Calu3 (cell line): ENCODE data around the gene UCK2. TPM values are rescaled to one million over a fixed set of nuclear protein-coding genes. Genes with fewer than 3 reads are reported as not detected.

Source experiments
- BruUV-seq: library from RNA; stranded (reverse); fragments of 400-500 nt; replicated peaks from 2 replicates; lab custom pipeline; 2021; lab: Mats Ljungman, UMichigan
- CTCF ChIA-PET: fragments of 300-600 bp; sonication (Branson Sonifier 250); formaldehyde crosslinking; loops from one replicate; lab custom pipeline; 2022; ENCODE audit warnings: antibody characterized with exemption; lab: Charles Lee
- DNase-seq: peaks from one replicate; pipeline ENCODE4 v3.0.0; 2022
- H3K27ac Mint-ChIP-seq: one replicate; pipeline ENCODE4 v1.8.0; 2022; ENCODE audit warnings: mixed read lengths; ENCODE audit not compliant: unreplicated experiment
- H3K27me3 Mint-ChIP-seq: one replicate; pipeline ENCODE4 v1.8.0; 2022; ENCODE audit warnings: mixed read lengths; ENCODE audit not compliant: unreplicated experiment
- H3K36me3 Mint-ChIP-seq: one replicate; pipeline ENCODE4 v1.8.0; 2022; ENCODE audit warnings: mild to moderate bottlenecking, moderate library complexity, mixed read lengths; ENCODE audit not compliant: insufficient read depth, unreplicated experiment
- H3K4me1 Mint-ChIP-seq: one replicate; pipeline ENCODE4 v1.8.0; 2022; ENCODE audit warnings: mild to moderate bottlenecking, low read depth, mixed read lengths; ENCODE audit not compliant: unreplicated experiment
- H3K4me3 Mint-ChIP-seq: one replicate; pipeline ENCODE4 v1.8.0; 2022; ENCODE audit warnings: mild to moderate bottlenecking, low read depth, moderate library complexity, mixed read lengths; ENCODE audit not compliant: unreplicated experiment
- H3K9me3 Mint-ChIP-seq: one replicate; pipeline ENCODE4 v1.8.0; 2022; ENCODE audit warnings: low read depth, mixed read lengths; ENCODE audit not compliant: unreplicated experiment
- CTCF ChIP-seq: fragments of 200-600 bp; IDR thresholded peaks from one replicate; pipeline ENCODE4 v1.8.0; 2022; ENCODE audit warnings: antibody characterized with exemption; ENCODE audit not compliant: unreplicated experiment
- intact Hi-C: fragments of 100-400 bp; cut with micrococcal nuclease; formaldehyde crosslinking; loops from one replicate; pipeline ENCODE4 v1.10.0; 2022; ENCODE audit not compliant: unreplicated experiment
- total RNA-seq: library from RNA; stranded (reverse); gene quantifications from 2 replicates; pipeline ENCODE4 v1.2.3, GENCODE V29; 2022

UCK2 gene
- total RNA-seq, 1 experiment from 2014 or later: 109 TPM

- Mint-ChIP-seq H3K27me3 (no peaks in the 10 kb centered on the region), H3K27ac (peak overlapping the region; percentile 38), H3K4me1 (peaks cover 43% of the 10 kb centered on the region), H3K4me3 (no peak overlapping the region), H3K9me3 (no peaks in the 10 kb centered on the region), H3K36me3 (peaks cover 5% of the 10 kb centered on the region)
- DNase-seq: no peak
- BruUV-seq: no TSS peak
- TF ChIP-seq CTCF: no peak
- CTCF ChIA-PET: no interaction called here
- intact Hi-C loops: no loop called here
Observed at GRCh38 chr1:165865633-165866340, 38.4 kb downstream of the UCK2 start.

DNA sequence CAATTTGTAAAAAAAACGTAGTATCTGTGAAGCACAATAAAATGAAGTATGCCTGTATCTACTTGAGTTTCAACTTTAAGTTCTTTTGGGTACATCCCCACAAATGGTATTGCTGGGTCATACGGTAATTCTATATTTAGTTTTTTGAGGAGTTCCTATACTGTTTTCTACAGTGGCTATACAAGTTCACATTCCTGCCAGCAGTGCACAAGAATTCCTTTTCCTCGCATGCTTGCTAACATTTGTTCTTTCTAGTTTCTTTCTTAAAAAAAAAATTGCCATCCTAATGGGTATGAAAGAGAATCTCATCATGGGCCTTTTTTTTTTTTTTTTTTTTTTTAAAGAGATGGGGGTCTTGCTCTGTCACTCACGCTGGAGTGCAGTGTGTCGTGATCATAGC lies 41.9 kb downstream of the UCK2 start:
- intact Hi-C loops: no loop called here
- BruUV-seq: no TSS peak
- Mint-ChIP-seq H3K9me3 (peaks cover 9% of the 10 kb centered on the region), H3K4me3 (no peak overlapping the region), H3K4me1 (peaks cover 64% of the 10 kb centered on the region), H3K27ac (no peak overlapping the region), H3K36me3 (peaks cover 5% of the 10 kb centered on the region), H3K27me3 (no peaks in the 10 kb centered on the region)
- no peak for DNase-seq
- TF ChIP-seq CTCF: no peak
- CTCF ChIA-PET: no interaction called here

GRCh38 chr1:165871311-165872067 lies 44.1 kb downstream of the UCK2 start:
- H3K36me3 Mint-ChIP-seq: no peaks in the 10 kb centered on the region
- intact Hi-C loops: loop anchor here (1.0 to 2.0 kb wide), 2 partner anchors 15 to 42 kb away; no protein-coding TSS in a partner anchor
- H3K27me3 Mint-ChIP-seq: no peaks in the 10 kb centered on the region
- BruUV-seq: no TSS peak
- H3K27ac Mint-ChIP-seq: peak overlapping the region; percentile 27
- H3K9me3 Mint-ChIP-seq: peaks cover 9% of the 10 kb centered on the region
- peak; percentile 67 for DNase-seq
- TF ChIP-seq CTCF: peak; percentile 21
- peak overlapping the region; percentile 7 for H3K4me3 Mint-ChIP-seq
- CTCF ChIA-PET: interaction anchor here (0.7 to 1.3 kb wide), 7 partner anchors 10 to 103 kb away, joined by 3 to 14 read pairs (median 4); partner anchors contain the start of gene TMCO1
- peaks cover 71% of the 10 kb centered on the region for H3K4me1 Mint-ChIP-seq

GRCh38 chr1:165873481-165873880 lies 46.1 kb downstream of the UCK2 start:
- CTCF ChIA-PET: interaction anchor here (0.6 to 1.6 kb wide), 2 partner anchors 44 to 98 kb away, joined by 3 to 4 read pairs; no protein-coding TSS in a partner anchor

More at GRCh38 chr1:165873481-165873880, 46.1 kb downstream of the UCK2 start:
- no peaks in the 10 kb centered on the region for H3K27me3 Mint-ChIP-seq
- no peak for TF ChIP-seq CTCF
- H3K36me3 Mint-ChIP-seq: peaks cover 5% of the 10 kb centered on the region
- intact Hi-C loops: no loop called here
- H3K4me3 Mint-ChIP-seq: no peak overlapping the region
- peak overlapping the region; percentile 25 for H3K27ac Mint-ChIP-seq
- no peak for DNase-seq
- peaks cover 9% of the 10 kb centered on the region for H3K9me3 Mint-ChIP-seq
- peaks cover 73% of the 10 kb centered on the region for H3K4me1 Mint-ChIP-seq
- BruUV-seq: no TSS peak
